ENCODE results near the gene ANKRD16. TPM values are rescaled to one million over a fixed set of nuclear protein-coding genes. Genes with fewer than 3 reads are reported as not detected.

The ANKRD16 gene
- total and polyA plus RNA-seq, 2 of the 13 experiments (the other 11 are each of a cell fraction or from before 2014, with no cell fraction given) = 8.0 to 11.4 TPM

- in situ Hi-C loops (cut with HindIII; ENCODE audit: extremely low pct_ligation_motif_present, low pct_unique_long_range_greater_than_20kb) = loop anchor here (10.0 kb wide), 1 partner anchor 57 kb away; the partner anchor contains the start of gene GDI2
- WGBS (ENCODE audit: low lambda C conversion rate) = 82% methylated on average over 5 of the region's 5 CpGs
Observed at GRCh38 chr10:5871596-5871995, 18.1 kb downstream of the ANKRD16 start.

GRCh38 chr10:5869156-5869555 lies 20.5 kb downstream of the ANKRD16 start:
- Histone ChIP-seq H3K9ac (ENCODE audit: insufficient read depth, low read depth, low read length) (no peak overlapping the region), H3K27ac (ENCODE audit: extremely low read length, insufficient read depth, low read length) (no peak overlapping the region), H3K4me1 (ENCODE audit: insufficient read depth, low read length) (no peaks in the 10 kb centered on the region), H3K4me2 (ENCODE audit: low read depth, low read length) (no peak overlapping the region), H3K27me3 (ENCODE audit: control insufficient read depth in 1 of 2, insufficient read depth in 2 of 2, low read length in 2 of 2) (no peaks in the 10 kb centered on the region), H3K9me3 (ENCODE audit: low read length) (no peaks in the 10 kb centered on the region), H3K79me2 (ENCODE audit: insufficient read depth, low read length) (no peaks in the 10 kb centered on the region), H4K20me1 (ENCODE audit: insufficient read depth, low read length) (no peaks in the 10 kb centered on the region), H3K4me3 (replicated peaks in 1 of 3; ENCODE audit: insufficient read depth in 1 of 3, low read depth in 2 of 3, low read length in 3 of 3) (no peak overlapping the region), H2AFZ (ENCODE audit: low read length) (no peak overlapping the region), H3K36me3 (replicated peaks in 1 of 2; ENCODE audit: control insufficient read depth in 1 of 2, insufficient read depth in 2 of 2, low read length in 2 of 2) (no peaks in the 10 kb centered on the region)
- 91% methylated on average over 3 of the region's 3 CpGs for WGBS (ENCODE audit: low lambda C conversion rate)
- no TSS peak for BruUV-seq (replicated peaks)
- intact Hi-C loops (cut with micrococcal nuclease; ENCODE audit: unreplicated experiment) (no loop called here), in situ Hi-C loops (cut with HindIII; ENCODE audit: extremely low pct_ligation_motif_present, low pct_unique_long_range_greater_than_20kb) (no loop called here)
- no peak for TF ChIP-seq SSRP1 (CRISPR knock-in tag; IDR thresholded peaks at IDR 0.05)
- no peak for TF ChIP-seq ATF7 (IDR thresholded peaks at IDR 0.05)
- no peak for TF ChIP-seq ATF7 (CRISPR knock-in tag; IDR thresholded peaks at IDR 0.05)
- TF ChIP-seq ZBTB21 (CRISPR knock-in tag; IDR thresholded peaks at IDR 0.05) = no peak
- no peak for TF ChIP-seq MIER3 (CRISPR knock-in tag; IDR thresholded peaks at IDR 0.05; ENCODE audit: borderline replicate concordance)
- TF ChIP-seq SALL2 (CRISPR knock-in tag; IDR thresholded peaks at IDR 0.05) = no peak
- no peak for TF ChIP-seq THAP9 (CRISPR knock-in tag; IDR thresholded peaks at IDR 0.05; ENCODE audit: borderline replicate concordance)
- TF ChIP-seq HOXD1 (CRISPR knock-in tag; IDR thresholded peaks at IDR 0.05) = no peak
- FAIRE-seq (no peak), ATAC-seq (no peak), DNase-seq (ENCODE audit: low spot score) (no peak)
- CTCF ChIA-PET (ENCODE audit: low intra/inter-chr PET ratio, low total read pairs) = no interaction called here
- POLR2A ChIA-PET = interaction anchor here (1.3 kb wide), 1 partner anchor 55 kb away, joined by 3 read pairs; no protein-coding TSS in a partner anchor

More at GRCh38 chr10:5871596-5871995, 18.1 kb downstream of the ANKRD16 start:
- Histone ChIP-seq H3K27ac (ENCODE audit: extremely low read length, insufficient read depth, low read length) (no peak overlapping the region), H3K4me3 (replicated peaks in 1 of 3; ENCODE audit: insufficient read depth in 1 of 3, low read depth in 2 of 3, low read length in 3 of 3) (no peak overlapping the region), H3K4me1 (ENCODE audit: insufficient read depth, low read length) (no peaks in the 10 kb centered on the region), H4K20me1 (ENCODE audit: insufficient read depth, low read length) (no peaks in the 10 kb centered on the region), H3K36me3 (replicated peaks in 1 of 2; ENCODE audit: control insufficient read depth in 1 of 2, insufficient read depth in 2 of 2, low read length in 2 of 2) (peaks cover 0 to 12% of the 10 kb centered on the region in 2 experiments; a peak in 2 of 5 replicates), H3K4me2 (ENCODE audit: low read depth, low read length) (no peak overlapping the region), H3K27me3 (ENCODE audit: control insufficient read depth in 1 of 2, insufficient read depth in 2 of 2, low read length in 2 of 2) (no peaks in the 10 kb centered on the region), H3K79me2 (ENCODE audit: insufficient read depth, low read length) (no peaks in the 10 kb centered on the region), H2AFZ (ENCODE audit: low read length) (no peak overlapping the region), H3K9ac (ENCODE audit: insufficient read depth, low read depth, low read length) (no peak overlapping the region), H3K9me3 (ENCODE audit: low read length) (no peaks in the 10 kb centered on the region)
- intact Hi-C loops (cut with micrococcal nuclease; ENCODE audit: unreplicated experiment) = no loop called here
- BruUV-seq (replicated peaks) = no TSS peak
- TF ChIP-seq ZNF644 (CRISPR knock-in tag; IDR thresholded peaks at IDR 0.05; ENCODE audit: low read depth) (no peak), SP1 (IDR thresholded peaks at IDR 0.05) (no peak), SP1 (CRISPR knock-in tag; IDR thresholded peaks at IDR 0.05) (no peak), HOXD1 (CRISPR knock-in tag; IDR thresholded peaks at IDR 0.05) (no peak)
- FAIRE-seq = no peak
- ChIA-PET CTCF (ENCODE audit: low intra/inter-chr PET ratio, low total read pairs) (no interaction called here), POLR2A (interaction anchor here (1.7 kb wide), 1 partner anchor 18 kb away, joined by 3 read pairs; the partner anchor contains the start of genes ANKRD16 and FBH1)
- no peak for ATAC-seq
- DNase-seq (ENCODE audit: low spot score) = no peak
